Testis (tissue), 3 donors: ENCODE data around the gene RFX7. TPM values are rescaled to one million over a fixed set of nuclear protein-coding genes. Genes with fewer than 3 reads are reported as not detected.

Experiments
- DNase-seq: peaks from one replicate; pipeline ENCODE4 v3.0.0-alpha.2; 2019
- H3K27ac ChIP-seq, 2 donors: fragments of 200-600 bp; sonication (generic); one replicate each; pipeline ENCODE4 v1.5.1; 2019
- H3K27me3 ChIP-seq: fragments of 200-600 bp; sonication (generic); one replicate; pipeline ENCODE4 v1.5.1; 2019
- H3K36me3 ChIP-seq: fragments of 200-600 bp; sonication (generic); one replicate; pipeline ENCODE4 v1.5.1; 2017; ENCODE audit warnings: low read depth; ENCODE audit errors: missing control alignments
- H3K4me1 ChIP-seq: fragments of 200-600 bp; sonication (generic); one replicate; pipeline ENCODE4 v1.5.1; 2019
- H3K4me3 ChIP-seq, 2 donors: fragments of 200-600 bp; sonication (generic); one replicate each; pipeline ENCODE4 v1.5.1; 2017 to 2019
- H3K9me3 ChIP-seq: fragments of 200-600 bp; sonication (generic); one replicate; pipeline ENCODE4 v1.5.1; 2017
- POLR2A ChIP-seq: fragments of 450-650 bp; IDR thresholded peaks from one replicate; pipeline ENCODE4 v1.6.1; 2017; ENCODE audit warnings: antibody characterized with exemption, mild to moderate bottlenecking, moderate library complexity
- WGBS, 2 donors: methylation state at CpG; one replicate each; pipeline ENCODE4 v1.1.5; 2018; 5-methylcytosine and 5-hydroxymethylcytosine counted together
- intact Hi-C: fragments of 100-400 bp; cut with DNase I; formaldehyde crosslinking; loops from one replicate; pipeline ENCODE4 v1.15.1; 2023; ENCODE audit warnings: low total_unique reads
- polyA plus RNA-seq: library from polyadenylated mRNA; stranded (reverse); fragments of 350-450 nt; fragmentation: Illumina TruSeq; extraction: RNeasy Lipid Tissue Mini Kit (QIAGEN cat#74804); gene quantifications from one replicate; pipeline ENCODE4 v1.2.3, GENCODE V29; 2014; ENCODE audit warnings: low read depth, low replicate concordance; ENCODE audit not compliant: insufficient read depth
- total RNA-seq, 2 donors: library from RNA; depleted of rRNA; stranded (reverse); fragments of >200 nt; gene quantifications; one replicate each; pipeline ENCODE4 v1.2.3, GENCODE V29; 2016
- TF ChIP-seq, protein P1 (sequence below), 3 experiments: fragments of 450-650 bp in 2 of 3; fragments of 200-600 bp in 1 of 3; sonication (generic) in 1 of 3; IDR thresholded peaks; one replicate each; pipeline ENCODE4 v1.5.1; 2016 to 2019; ENCODE audit warnings: antibody characterized with exemption in 3 of 3, mild to moderate bottlenecking in 2 of 3, moderate library complexity in 1 of 3

RFX7 gene
- total and polyA plus RNA-seq, 3 donors from 2014 or later, result 17.5 to 21.6 (median 19.7) TPM

GRCh38 chr15:56248311-56248992 is 4.8 kb upstream of the RFX7 start:
- Histone ChIP-seq H3K9me3 (no peaks in the 10 kb centered on the region), H3K4me3 (no peak overlapping the region), H3K27me3 (no peaks in the 10 kb centered on the region), H3K27ac (no peak overlapping the region), H3K36me3 (no peaks in the 10 kb centered on the region), H3K4me1 (peaks cover 13% of the 10 kb centered on the region)
- DNase-seq, result no peak
- TF ChIP-seq POLR2A, result no peak
- TF ChIP-seq, protein P1, sequence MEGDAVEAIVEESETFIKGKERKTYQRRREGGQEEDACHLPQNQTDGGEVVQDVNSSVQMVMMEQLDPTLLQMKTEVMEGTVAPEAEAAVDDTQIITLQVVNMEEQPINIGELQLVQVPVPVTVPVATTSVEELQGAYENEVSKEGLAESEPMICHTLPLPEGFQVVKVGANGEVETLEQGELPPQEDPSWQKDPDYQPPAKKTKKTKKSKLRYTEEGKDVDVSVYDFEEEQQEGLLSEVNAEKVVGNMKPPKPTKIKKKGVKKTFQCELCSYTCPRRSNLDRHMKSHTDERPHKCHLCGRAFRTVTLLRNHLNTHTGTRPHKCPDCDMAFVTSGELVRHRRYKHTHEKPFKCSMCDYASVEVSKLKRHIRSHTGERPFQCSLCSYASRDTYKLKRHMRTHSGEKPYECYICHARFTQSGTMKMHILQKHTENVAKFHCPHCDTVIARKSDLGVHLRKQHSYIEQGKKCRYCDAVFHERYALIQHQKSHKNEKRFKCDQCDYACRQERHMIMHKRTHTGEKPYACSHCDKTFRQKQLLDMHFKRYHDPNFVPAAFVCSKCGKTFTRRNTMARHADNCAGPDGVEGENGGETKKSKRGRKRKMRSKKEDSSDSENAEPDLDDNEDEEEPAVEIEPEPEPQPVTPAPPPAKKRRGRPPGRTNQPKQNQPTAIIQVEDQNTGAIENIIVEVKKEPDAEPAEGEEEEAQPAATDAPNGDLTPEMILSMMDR (IDR thresholded peaks at IDR 0.05), result no peak
- intact Hi-C loops, result no loop called here
- WGBS, 2 donors, result 74 to 79% methylated on average over 3 of the region's 3 CpGs

DNA sequence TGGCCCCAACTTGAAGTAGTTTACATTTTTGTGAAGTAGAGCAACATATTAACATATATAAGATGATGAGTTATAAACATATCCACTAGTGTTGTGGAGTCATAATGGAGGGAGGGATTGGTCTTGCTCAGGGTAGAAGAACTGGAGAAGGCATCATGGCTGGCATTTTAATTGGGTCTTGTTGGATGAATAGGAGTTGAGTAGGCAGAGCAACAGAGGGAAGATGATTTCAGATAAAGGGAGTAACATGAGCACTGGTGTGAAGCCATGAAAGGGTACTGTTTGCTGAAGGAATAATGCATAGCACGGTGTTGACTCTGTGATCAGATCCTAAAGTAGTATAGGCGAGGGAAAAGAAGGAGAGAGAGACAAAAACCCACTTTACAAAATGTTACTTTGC is 3.6 kb upstream of the RFX7 start:
- H3K4me3 ChIP-seq, result no peak overlapping the region
- H3K27ac ChIP-seq, result no peak overlapping the region
- no peaks in the 10 kb centered on the region for H3K36me3 ChIP-seq
- H3K9me3 ChIP-seq, result no peaks in the 10 kb centered on the region
- no peaks in the 10 kb centered on the region for H3K27me3 ChIP-seq
- WGBS, 2 donors, result 91 to 97% methylated on average over 2 of the region's 2 CpGs
- intact Hi-C loops, result no loop called here
- no peak for TF ChIP-seq POLR2A
- TF ChIP-seq, protein P1 (IDR thresholded peaks at IDR 0.05), result no peak
- no peak for DNase-seq
- H3K4me1 ChIP-seq, result peaks cover 17% of the 10 kb centered on the region

DNA sequence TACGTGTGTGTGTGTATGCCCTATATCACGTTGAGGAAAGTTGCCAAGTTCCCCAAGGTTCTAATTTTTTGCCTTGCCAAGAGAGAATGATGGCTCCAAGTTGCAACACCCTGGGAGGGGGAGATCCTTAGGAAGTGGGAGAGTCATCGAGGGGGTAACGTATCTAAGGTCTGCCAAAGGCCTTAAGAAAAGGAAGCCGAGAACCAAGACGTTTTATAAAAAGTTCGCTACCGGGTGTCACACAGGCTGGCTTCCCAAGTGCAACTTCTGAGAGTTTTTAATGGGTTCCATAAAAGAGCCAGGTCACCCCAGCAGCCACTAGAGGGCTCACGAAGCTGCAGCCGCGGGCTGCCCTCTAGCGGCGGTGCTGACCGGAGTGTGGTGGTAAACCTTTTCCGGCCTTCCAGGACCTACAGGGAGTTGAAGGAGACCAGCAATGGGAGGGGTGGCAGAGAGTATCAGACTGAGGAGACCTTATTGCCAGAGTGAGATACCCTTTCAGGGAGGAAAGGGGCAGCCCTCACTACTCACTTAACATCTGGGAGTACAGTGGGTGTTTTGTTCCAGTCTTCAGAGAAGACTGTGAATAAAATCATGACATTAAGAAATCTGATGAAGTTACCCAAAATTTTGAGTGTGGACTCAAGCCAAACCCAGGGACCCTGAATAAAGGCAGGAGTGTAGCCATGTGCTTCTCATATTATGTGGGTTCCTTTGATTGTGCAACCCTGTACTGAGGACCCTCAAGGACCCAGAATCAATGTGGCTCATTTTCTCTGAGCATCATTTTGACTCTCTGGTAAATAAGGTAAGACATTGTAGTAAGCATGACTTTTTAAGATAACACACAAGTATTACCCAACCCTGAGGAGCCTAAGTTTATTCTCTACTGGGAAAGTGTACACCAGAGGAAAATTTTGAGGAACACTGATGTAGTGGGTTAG is 2.5 kb upstream of the RFX7 start:
- peak overlapping the region in 1 of 2 donors; percentile 38 for H3K4me3 ChIP-seq

DNA sequence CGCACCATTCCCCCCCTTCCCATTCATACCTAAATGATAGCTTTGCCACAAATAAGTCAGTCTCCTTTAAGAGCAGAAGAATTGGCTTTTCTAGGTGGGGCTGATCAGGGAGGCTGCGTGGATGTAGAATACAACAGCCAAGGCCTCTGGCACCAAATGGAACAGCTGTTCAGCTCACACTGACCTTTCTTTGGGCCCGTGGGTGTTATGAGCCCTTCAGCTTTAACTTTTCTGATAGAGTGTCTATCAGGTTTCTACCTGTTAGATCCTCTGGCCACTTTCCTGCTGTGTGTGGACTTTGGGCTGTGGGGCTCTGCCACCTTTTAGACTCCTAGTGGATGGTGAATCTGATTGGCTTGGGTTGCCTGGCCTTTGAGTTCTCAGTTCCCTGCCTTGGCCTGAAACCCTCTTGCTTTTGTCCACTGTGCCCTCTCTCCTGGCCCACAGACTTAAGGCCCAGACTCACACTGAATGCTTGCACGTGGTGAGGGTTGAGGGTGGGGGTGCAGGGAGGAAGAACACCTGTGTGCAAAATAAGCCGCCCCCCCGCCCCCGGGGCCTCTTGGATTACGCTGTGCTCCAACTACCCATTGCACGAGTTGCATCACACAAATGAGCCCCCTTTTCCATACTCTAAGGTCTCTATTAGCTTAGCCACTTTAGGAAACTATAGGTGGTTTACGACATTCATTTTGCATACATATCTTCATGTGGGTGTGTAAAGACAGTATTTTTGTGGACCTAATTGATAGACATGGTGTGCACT is 1.3 kb upstream of the RFX7 start:
- Histone ChIP-seq H3K4me3 (peak overlapping the region; percentile 88 to 94), H3K27ac (peak overlapping the region; percentile 49 to 89), H3K36me3 (no peaks in the 10 kb centered on the region), H3K27me3 (no peaks in the 10 kb centered on the region), H3K4me1 (peaks cover 17% of the 10 kb centered on the region), H3K9me3 (no peaks in the 10 kb centered on the region)
- TF ChIP-seq, protein P1 (IDR thresholded peaks at IDR 0.05), result no peak
- no peak for TF ChIP-seq POLR2A
- WGBS, 2 donors, result 44 to 51% methylated on average over 9 to 10 of the region's 10 CpGs
- DNase-seq, result no peak
- intact Hi-C loops, result no loop called here

More for the DNA sequence above, 2.5 kb upstream of the RFX7 start:
- TF ChIP-seq, protein P1 (IDR thresholded peaks at IDR 0.05), result peak; percentile 86 to 95 (median 95)
- no peak for TF ChIP-seq POLR2A
- Histone ChIP-seq H3K27me3 (no peaks in the 10 kb centered on the region), H3K27ac (peak overlapping the region in 1 of 2 donors; percentile 2), H3K9me3 (no peaks in the 10 kb centered on the region), H3K4me1 (peaks cover 17% of the 10 kb centered on the region), H3K36me3 (no peaks in the 10 kb centered on the region)
- intact Hi-C loops, result no loop called here
- WGBS, 2 donors, result 7 to 10% methylated on average over 15 of the region's 15 CpGs
- DNase-seq, result peak; percentile 93
